Chondrocyte (in vitro differentiated cells): Measurements from ENCODE around the gene SLC6A18. TPM values are rescaled to one million over a fixed set of nuclear protein-coding genes. Genes with fewer than 3 reads are reported as not detected.
A peak's percentile ranks its signal among the peaks of the same experiment; 100 is the strongest.

ENCODE experiments used
- DNase-seq: peaks from one replicate; pipeline ENCODE4 v3.0.0; 2021; ENCODE audit warnings: mixed read lengths, low spot score
- H3K27ac Mint-ChIP-seq: one replicate; pipeline ENCODE4 v1.8.0; 2021; ENCODE audit warnings: mild to moderate bottlenecking, moderate library complexity, mixed read lengths; ENCODE audit not compliant: unreplicated experiment
- H3K27me3 Mint-ChIP-seq: 2 replicates; pipeline ENCODE4 v1.8.0; 2021; ENCODE audit warnings: low read depth, mixed read lengths
- H3K36me3 Mint-ChIP-seq: 2 replicates; pipeline ENCODE4 v1.8.0; 2021; ENCODE audit warnings: low read depth, mixed read lengths
- H3K4me1 Mint-ChIP-seq: 2 replicates; pipeline ENCODE4 v1.8.0; 2021; ENCODE audit warnings: low read depth, mild to moderate bottlenecking, mixed read lengths
- H3K4me3 Mint-ChIP-seq: one replicate; pipeline ENCODE4 v1.8.0; 2021; ENCODE audit warnings: mild to moderate bottlenecking, moderate library complexity, mixed read lengths; ENCODE audit not compliant: unreplicated experiment
- H3K9me3 Mint-ChIP-seq: 2 replicates; pipeline ENCODE4 v1.8.0; 2021; ENCODE audit warnings: low read depth, mixed read lengths
- total RNA-seq: library from RNA; stranded (reverse); gene quantifications from 3 replicates; pipeline ENCODE4 v1.2.1, GENCODE V29; 2021
- TF ChIP-seq, protein P1 (sequence below): fragments of 200-600 bp; sonication (generic); IDR thresholded peaks from 2 replicates; pipeline ENCODE4 v1.5.0; 2021; ENCODE audit warnings: antibody characterized with exemption, mild to moderate bottlenecking, moderate library complexity

The SLC6A18 gene
- total RNA-seq, 1 donor from 2014 or later: not detected

DNA sequence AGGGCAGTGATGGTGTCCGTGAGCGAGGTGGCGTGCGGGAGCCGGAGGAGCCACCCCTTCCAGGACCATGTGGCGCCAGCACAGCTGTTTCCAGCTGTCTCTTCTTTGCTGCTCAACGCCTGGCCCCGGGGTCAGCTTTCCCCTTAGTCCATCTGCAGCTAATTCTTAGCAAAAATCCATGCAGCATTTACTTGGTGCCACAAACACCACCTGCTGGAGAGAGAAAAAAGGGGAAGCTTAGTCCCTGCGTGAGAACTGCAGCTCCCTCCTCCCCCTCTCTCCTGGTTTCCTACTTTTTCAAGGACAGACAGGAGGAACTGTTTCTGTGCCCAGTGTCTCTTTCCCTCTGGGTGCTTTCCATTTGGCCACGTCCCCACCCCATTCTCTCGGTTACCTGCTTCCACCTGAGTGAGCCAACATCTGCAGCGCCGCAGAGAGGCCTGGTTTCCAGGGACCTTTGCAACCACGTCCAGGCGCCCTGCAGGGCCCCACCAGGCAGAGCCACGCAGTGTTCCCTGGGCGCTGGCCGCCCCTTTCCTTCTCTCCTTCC is 20.4 kb upstream of the SLC6A18 start:
- no peaks in the 10 kb centered on the region for H3K36me3 Mint-ChIP-seq
- H3K4me3 Mint-ChIP-seq: no peak overlapping the region
- H3K27ac Mint-ChIP-seq: no peak overlapping the region
- TF ChIP-seq, protein P1, sequence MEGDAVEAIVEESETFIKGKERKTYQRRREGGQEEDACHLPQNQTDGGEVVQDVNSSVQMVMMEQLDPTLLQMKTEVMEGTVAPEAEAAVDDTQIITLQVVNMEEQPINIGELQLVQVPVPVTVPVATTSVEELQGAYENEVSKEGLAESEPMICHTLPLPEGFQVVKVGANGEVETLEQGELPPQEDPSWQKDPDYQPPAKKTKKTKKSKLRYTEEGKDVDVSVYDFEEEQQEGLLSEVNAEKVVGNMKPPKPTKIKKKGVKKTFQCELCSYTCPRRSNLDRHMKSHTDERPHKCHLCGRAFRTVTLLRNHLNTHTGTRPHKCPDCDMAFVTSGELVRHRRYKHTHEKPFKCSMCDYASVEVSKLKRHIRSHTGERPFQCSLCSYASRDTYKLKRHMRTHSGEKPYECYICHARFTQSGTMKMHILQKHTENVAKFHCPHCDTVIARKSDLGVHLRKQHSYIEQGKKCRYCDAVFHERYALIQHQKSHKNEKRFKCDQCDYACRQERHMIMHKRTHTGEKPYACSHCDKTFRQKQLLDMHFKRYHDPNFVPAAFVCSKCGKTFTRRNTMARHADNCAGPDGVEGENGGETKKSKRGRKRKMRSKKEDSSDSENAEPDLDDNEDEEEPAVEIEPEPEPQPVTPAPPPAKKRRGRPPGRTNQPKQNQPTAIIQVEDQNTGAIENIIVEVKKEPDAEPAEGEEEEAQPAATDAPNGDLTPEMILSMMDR: peak; percentile 70
- peak; percentile 66 for DNase-seq
- H3K4me1 Mint-ChIP-seq: no peaks in the 10 kb centered on the region
- no peaks in the 10 kb centered on the region for H3K9me3 Mint-ChIP-seq
- H3K27me3 Mint-ChIP-seq: peaks cover 35% of the 10 kb centered on the region

DNA sequence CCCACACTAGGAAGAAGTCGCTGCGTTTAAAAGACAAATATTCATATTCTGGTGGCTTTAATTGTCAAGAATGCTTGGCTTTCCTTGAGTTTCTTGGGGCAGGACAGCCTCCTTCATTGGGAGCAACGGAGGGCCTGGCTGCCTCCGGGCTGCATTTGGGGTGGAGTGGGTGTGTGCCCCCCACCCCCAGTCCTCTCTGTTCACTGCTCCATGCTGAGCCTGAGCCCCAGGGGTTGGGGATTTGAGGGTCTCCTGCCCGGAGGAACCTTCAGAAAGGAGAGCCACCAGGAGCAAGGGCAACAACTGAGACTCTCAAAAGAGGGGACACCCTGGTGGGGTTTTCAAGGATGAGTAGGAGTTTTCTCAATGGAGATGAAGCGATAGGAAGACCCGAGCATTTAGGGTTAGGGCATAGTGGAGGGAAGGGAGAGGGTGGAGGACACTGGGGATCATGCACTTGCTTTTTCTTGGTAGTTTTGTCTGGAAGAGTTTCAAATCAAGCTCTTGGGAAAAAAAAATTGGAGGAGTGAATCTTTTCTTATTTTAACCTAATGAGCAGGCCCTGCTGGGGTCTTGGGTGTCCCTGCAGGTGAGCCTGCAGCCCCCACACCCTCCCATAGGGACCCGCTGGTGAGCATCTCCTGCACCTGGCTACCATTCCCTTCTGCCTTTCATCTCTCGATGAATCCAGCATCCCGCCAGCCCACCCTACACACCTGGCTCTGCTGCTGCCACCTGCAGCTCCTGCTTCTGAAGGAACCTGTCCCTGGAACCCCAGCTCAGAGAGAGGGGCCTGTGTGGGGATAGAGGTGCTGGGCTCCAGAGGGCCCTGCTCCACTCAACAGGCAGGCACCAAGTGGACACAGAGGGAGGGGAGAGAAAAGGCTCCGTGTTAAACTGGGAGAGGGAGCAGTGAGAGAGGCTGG is 19.7 kb upstream of the SLC6A18 start:
- H3K4me1 Mint-ChIP-seq: no peaks in the 10 kb centered on the region
- no peaks in the 10 kb centered on the region for H3K36me3 Mint-ChIP-seq
- peaks cover 35% of the 10 kb centered on the region for H3K27me3 Mint-ChIP-seq
- TF ChIP-seq, protein P1: no peak
- no peaks in the 10 kb centered on the region for H3K9me3 Mint-ChIP-seq
- DNase-seq: peak; percentile 80
- no peak overlapping the region for H3K4me3 Mint-ChIP-seq
- H3K27ac Mint-ChIP-seq: no peak overlapping the region

DNA sequence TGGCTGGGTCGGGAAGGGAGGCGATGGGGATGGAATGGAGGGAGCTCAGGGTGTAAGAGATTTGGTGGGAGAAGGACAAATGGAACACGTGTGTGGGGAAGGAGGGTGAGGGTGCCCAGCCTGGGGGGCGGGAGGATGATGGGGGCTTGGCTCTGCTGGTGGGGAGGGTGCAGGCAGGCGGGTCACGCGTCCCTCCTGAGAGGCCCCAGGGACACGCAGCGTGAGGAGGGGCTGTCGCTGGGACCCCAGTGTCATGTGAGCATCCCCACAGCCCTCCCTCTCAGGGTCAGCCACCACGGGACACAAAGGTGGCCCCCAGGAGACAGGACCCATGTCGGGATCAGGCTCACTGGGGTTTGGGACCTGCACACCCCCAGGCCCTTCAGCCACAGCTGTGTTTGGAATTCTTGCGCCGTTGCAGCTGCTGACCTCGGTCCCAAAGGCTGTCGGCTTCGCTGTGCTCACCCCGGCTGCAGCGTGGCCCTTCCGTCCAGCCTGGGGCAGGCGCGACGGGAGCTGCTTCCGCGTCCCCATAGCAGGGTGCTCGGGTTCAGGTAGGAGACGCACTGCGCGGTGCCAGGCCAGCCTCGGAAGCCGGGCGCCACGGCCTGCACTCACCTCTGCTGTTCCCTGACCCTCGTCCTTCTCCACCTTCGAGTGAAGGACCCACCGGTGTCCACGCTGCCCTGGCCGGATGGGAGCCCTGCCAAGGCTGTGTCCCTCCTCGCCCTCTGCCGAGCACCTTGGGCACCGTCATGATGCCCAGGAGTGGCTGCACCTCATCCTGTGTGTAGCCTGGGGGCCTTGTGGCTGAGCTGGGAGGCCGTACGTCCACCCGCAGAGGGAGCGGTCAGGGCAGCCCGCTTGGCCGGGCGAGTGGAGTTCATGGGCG is 18.4 kb upstream of the SLC6A18 start:
- peaks cover 32% of the 10 kb centered on the region for H3K27me3 Mint-ChIP-seq
- no peaks in the 10 kb centered on the region for H3K36me3 Mint-ChIP-seq
- peak; percentile 88 for DNase-seq
- H3K4me3 Mint-ChIP-seq: no peak overlapping the region
- H3K9me3 Mint-ChIP-seq: no peaks in the 10 kb centered on the region
- no peak overlapping the region for H3K27ac Mint-ChIP-seq
- TF ChIP-seq, protein P1: no peak
- H3K4me1 Mint-ChIP-seq: no peaks in the 10 kb centered on the region

DNA sequence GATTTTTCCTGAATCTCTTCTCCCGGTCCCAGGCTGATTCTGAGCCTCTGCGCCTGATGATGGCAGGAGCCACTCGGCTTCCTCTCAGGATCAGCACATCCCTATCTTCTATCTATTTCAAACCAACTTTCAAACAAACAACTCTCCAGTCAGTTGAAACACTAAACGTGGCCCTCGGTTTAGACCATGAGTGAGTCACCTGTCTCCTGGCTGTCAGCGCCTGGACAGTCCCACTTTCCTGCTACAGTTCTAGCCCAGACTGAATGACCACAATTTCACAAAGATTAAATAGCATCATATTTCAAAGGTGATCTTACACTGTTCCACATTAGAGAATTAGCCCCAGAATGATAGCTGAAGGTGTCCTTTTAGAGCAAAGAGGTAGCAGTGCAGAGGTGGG is 17.6 kb upstream of the SLC6A18 start:
- Mint-ChIP-seq H3K36me3 (no peaks in the 10 kb centered on the region), H3K4me3 (no peak overlapping the region), H3K27me3 (peaks cover 32% of the 10 kb centered on the region)

More for the DNA sequence above, 17.6 kb upstream of the SLC6A18 start:
- no peaks in the 10 kb centered on the region for H3K9me3 Mint-ChIP-seq
- H3K4me1 Mint-ChIP-seq: no peaks in the 10 kb centered on the region
- TF ChIP-seq, protein P1: no peak
- DNase-seq: no peak
- H3K27ac Mint-ChIP-seq: no peak overlapping the region
